Germinal center (tissue), 1 donor: ENCODE measurements around the gene SORL1-AS1.
"Not testable (repeated sequence)": the region's sequence is repeated elsewhere in the genome, so short reads cannot be mapped to it uniquely, and the experiment has no call there.

Source experiments
- DNase-seq: peaks from one replicate; pipeline ENCODE4 v3.0.0; 2012; ENCODE audit warnings: mixed read lengths, low spot score

SORL1-AS1 gene

GRCh38 chr11:121426476-121427399, 26.0 kb downstream of the SORL1-AS1 start:
- peak; percentile 77 for DNase-seq

- DNase-seq: no peak
Observed at GRCh38 chr11:121425828-121426227, 26.9 kb downstream of the SORL1-AS1 start.

- DNase-seq: no peak
Observed at GRCh38 chr11:121422675-121423074, 30.1 kb downstream of the SORL1-AS1 start.

GRCh38 chr11:121421149-121421901, 31.4 kb downstream of the SORL1-AS1 start:
- DNase-seq: no peak

GRCh38 chr11:121420398-121420797, 32.4 kb downstream of the SORL1-AS1 start:
- DNase-seq: no peak

- DNase-seq: no peak
Observed at GRCh38 chr11:121419836-121420235, 32.9 kb downstream of the SORL1-AS1 start.

- DNase-seq: peak; percentile 74
Observed at GRCh38 chr11:121418625-121419114, 34.1 kb downstream of the SORL1-AS1 start.

GRCh38 chr11:121417607-121418006, 35.2 kb downstream of the SORL1-AS1 start:
- DNase-seq: no peak

- DNase-seq: no peak
Observed at GRCh38 chr11:121417055-121417551, 35.7 kb downstream of the SORL1-AS1 start.

- DNase-seq: no peak
Observed at GRCh38 chr11:121415856-121416255, 36.9 kb downstream of the SORL1-AS1 start.

- no peak for DNase-seq
Observed at GRCh38 chr11:121414141-121414913, 38.4 kb downstream of the SORL1-AS1 start.

- DNase-seq: no peak
Observed at GRCh38 chr11:121412711-121413415, 39.9 kb downstream of the SORL1-AS1 start.

GRCh38 chr11:121412000-121412587, 40.7 kb downstream of the SORL1-AS1 start:
- no peak for DNase-seq

- not testable (repeated sequence) for DNase-seq
Observed at GRCh38 chr11:121411330-121411729, 41.4 kb downstream of the SORL1-AS1 start.

GRCh38 chr11:121410041-121410440, 42.7 kb downstream of the SORL1-AS1 start:
- DNase-seq: not testable (repeated sequence)

GRCh38 chr11:121408830-121409229, 43.9 kb downstream of the SORL1-AS1 start:
- DNase-seq: no peak

- no peak for DNase-seq
Observed at GRCh38 chr11:121406291-121406690, 46.5 kb downstream of the SORL1-AS1 start.

- no peak for DNase-seq
Observed at GRCh38 chr11:121405646-121406045, 47.1 kb downstream of the SORL1-AS1 start.

- no peak for DNase-seq
Observed at GRCh38 chr11:121394785-121395184, 58.0 kb downstream of the SORL1-AS1 start.

GRCh38 chr11:121393855-121394254, 58.9 kb downstream of the SORL1-AS1 start:
- DNase-seq: no peak

- DNase-seq: no peak
Observed at GRCh38 chr11:121391914-121392313, 60.9 kb downstream of the SORL1-AS1 start.
